ENCODE results near the gene GOLGA3. TPM values are rescaled to one million over a fixed set of nuclear protein-coding genes. Genes with fewer than 3 reads are reported as not detected.
"Not testable (repeated sequence)": the region's sequence is repeated elsewhere in the genome, so short reads cannot be mapped to it uniquely, and the experiment has no call there.

GOLGA3 gene
- total RNA-seq, 1 donor from 2014 or later = 33.4 TPM

- Mint-ChIP-seq H3K27ac (ENCODE audit: unreplicated experiment) (no peak overlapping the region), H3K27me3 (ENCODE audit: low read depth) (no peaks in the 10 kb centered on the region), H3K4me1 (no peaks in the 10 kb centered on the region), H3K36me3 (ENCODE audit: low read depth) (peaks cover 5% of the 10 kb centered on the region), H3K9me3 (no peaks in the 10 kb centered on the region), H3K4me3 (no peak overlapping the region)
- DNase-seq (ENCODE audit: low read depth, low spot score) = no peak
- no peak for TF ChIP-seq CTCF (conservative IDR thresholded peaks at IDR 0.05)
Observed at GRCh38 chr12:132848521-132848920, 19.9 kb upstream of the GOLGA3 start.

GRCh38 chr12:132847363-132848356 lies 19.0 kb upstream of the GOLGA3 start:
- Mint-ChIP-seq H3K27ac (ENCODE audit: unreplicated experiment) (no peak overlapping the region), H3K9me3 (no peaks in the 10 kb centered on the region)

GRCh38 chr12:132844681-132845080 lies 16.0 kb upstream of the GOLGA3 start:
- DNase-seq (ENCODE audit: low read depth, low spot score) = not testable (repeated sequence)
- peaks cover 12% of the 10 kb centered on the region for H3K36me3 Mint-ChIP-seq (ENCODE audit: low read depth)

More at GRCh38 chr12:132847363-132848356, 19.0 kb upstream of the GOLGA3 start:
- no peaks in the 10 kb centered on the region for H3K4me1 Mint-ChIP-seq
- no peak for DNase-seq (ENCODE audit: low read depth, low spot score)
- no peak for TF ChIP-seq CTCF (conservative IDR thresholded peaks at IDR 0.05)
- H3K36me3 Mint-ChIP-seq (ENCODE audit: low read depth) = peaks cover 5% of the 10 kb centered on the region
- no peaks in the 10 kb centered on the region for H3K27me3 Mint-ChIP-seq (ENCODE audit: low read depth)
- H3K4me3 Mint-ChIP-seq = no peak overlapping the region

GRCh38 chr12:132842449-132843045 lies 13.9 kb upstream of the GOLGA3 start:
- Mint-ChIP-seq H3K9me3 (no peaks in the 10 kb centered on the region), H3K4me3 (no peak overlapping the region), H3K36me3 (ENCODE audit: low read depth) (peaks cover 12% of the 10 kb centered on the region), H3K27ac (ENCODE audit: unreplicated experiment) (no peak overlapping the region), H3K27me3 (ENCODE audit: low read depth) (no peaks in the 10 kb centered on the region), H3K4me1 (no peaks in the 10 kb centered on the region)
- TF ChIP-seq CTCF (conservative IDR thresholded peaks at IDR 0.05) = no peak
- no peak for DNase-seq (ENCODE audit: low read depth, low spot score)

More at GRCh38 chr12:132844681-132845080, 16.0 kb upstream of the GOLGA3 start:
- H3K4me1 Mint-ChIP-seq; H3K4me3 Mint-ChIP-seq; H3K27ac Mint-ChIP-seq (ENCODE audit: unreplicated experiment); H3K27me3 Mint-ChIP-seq (ENCODE audit: low read depth); H3K9me3 Mint-ChIP-seq: not testable (repeated sequence)

- Mint-ChIP-seq H3K36me3 (ENCODE audit: low read depth) (peaks cover 12% of the 10 kb centered on the region), H3K27me3 (ENCODE audit: low read depth) (no peaks in the 10 kb centered on the region), H3K4me3 (no peak overlapping the region), H3K4me1 (no peaks in the 10 kb centered on the region), H3K9me3 (no peaks in the 10 kb centered on the region), H3K27ac (ENCODE audit: unreplicated experiment) (no peak overlapping the region)
- TF ChIP-seq CTCF (conservative IDR thresholded peaks at IDR 0.05) = no peak
- DNase-seq (ENCODE audit: low read depth, low spot score) = no peak
Observed at GRCh38 chr12:132841151-132841550, 12.5 kb upstream of the GOLGA3 start.

GRCh38 chr12:132840536-132840935 lies 11.9 kb upstream of the GOLGA3 start:
- DNase-seq (ENCODE audit: low read depth, low spot score) = no peak
- Mint-ChIP-seq H3K4me1 (no peaks in the 10 kb centered on the region), H3K9me3 (no peaks in the 10 kb centered on the region), H3K27ac (ENCODE audit: unreplicated experiment) (no peak overlapping the region), H3K27me3 (ENCODE audit: low read depth) (no peaks in the 10 kb centered on the region), H3K36me3 (ENCODE audit: low read depth) (peaks cover 8% of the 10 kb centered on the region), H3K4me3 (no peak overlapping the region)
- no peak for TF ChIP-seq CTCF (conservative IDR thresholded peaks at IDR 0.05)

Data from neural crest cell (in vitro differentiated cells).